ENCODE results near the gene LAMA3.

DNA sequence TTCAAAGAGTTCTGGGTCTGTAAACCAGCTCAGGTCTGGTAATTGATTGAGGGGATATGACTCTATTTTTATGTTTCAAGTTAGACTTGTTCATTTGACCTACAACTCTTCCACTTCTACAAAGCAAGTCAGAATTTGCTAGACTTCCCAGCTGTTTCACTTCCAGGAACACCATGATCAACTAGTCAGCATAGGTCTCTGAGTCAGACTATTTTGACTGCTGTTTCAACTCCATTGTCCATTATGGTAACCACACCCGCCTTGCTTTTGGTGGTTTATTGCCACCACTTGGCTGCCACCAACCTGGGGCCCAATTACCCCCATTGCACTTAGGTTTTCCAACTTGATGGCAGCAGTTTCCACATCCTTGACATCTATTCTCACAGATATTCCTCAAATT, 116.6 kb downstream of the LAMA3 start:
- no peak for TF ChIP-seq EZH2 (IDR thresholded peaks at IDR 0.05)
- TF ChIP-seq, protein P1, sequence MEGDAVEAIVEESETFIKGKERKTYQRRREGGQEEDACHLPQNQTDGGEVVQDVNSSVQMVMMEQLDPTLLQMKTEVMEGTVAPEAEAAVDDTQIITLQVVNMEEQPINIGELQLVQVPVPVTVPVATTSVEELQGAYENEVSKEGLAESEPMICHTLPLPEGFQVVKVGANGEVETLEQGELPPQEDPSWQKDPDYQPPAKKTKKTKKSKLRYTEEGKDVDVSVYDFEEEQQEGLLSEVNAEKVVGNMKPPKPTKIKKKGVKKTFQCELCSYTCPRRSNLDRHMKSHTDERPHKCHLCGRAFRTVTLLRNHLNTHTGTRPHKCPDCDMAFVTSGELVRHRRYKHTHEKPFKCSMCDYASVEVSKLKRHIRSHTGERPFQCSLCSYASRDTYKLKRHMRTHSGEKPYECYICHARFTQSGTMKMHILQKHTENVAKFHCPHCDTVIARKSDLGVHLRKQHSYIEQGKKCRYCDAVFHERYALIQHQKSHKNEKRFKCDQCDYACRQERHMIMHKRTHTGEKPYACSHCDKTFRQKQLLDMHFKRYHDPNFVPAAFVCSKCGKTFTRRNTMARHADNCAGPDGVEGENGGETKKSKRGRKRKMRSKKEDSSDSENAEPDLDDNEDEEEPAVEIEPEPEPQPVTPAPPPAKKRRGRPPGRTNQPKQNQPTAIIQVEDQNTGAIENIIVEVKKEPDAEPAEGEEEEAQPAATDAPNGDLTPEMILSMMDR (IDR thresholded peaks at IDR 0.05): no peak

Data from neural progenitor cell (in vitro differentiated cells).